ENCODE results near the gene ENO4.

Gene ENO4

GRCh38 chr10:116919164-116919563 is 69.9 kb downstream of the ENO4 start:
- DNase-seq: no peak

GRCh38 chr10:116919706-116920105 is 70.4 kb downstream of the ENO4 start:
- no peak for DNase-seq

GRCh38 chr10:116925056-116925455 is 75.8 kb downstream of the ENO4 start:
- DNase-seq: no peak

DNA sequence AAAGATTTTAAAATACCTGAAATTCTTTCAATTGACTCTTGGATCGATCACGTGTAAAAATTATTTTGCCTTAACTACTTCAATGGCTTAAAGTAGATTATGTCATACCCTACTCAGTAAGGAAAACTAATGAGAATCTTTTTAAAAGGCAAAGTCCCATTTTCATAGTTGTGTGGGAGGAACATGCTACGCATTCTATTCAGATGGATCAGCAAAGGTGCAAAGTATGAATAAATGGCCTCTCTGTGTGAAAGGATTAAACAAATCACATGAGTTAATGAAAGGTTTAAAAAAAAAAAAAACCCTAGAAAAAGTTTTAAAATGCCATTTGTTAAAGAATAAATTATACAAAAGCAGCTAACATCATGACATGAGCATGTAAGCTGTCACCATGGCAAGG is 77.1 kb downstream of the ENO4 start:
- no peak for DNase-seq

- DNase-seq: no peak
Observed at GRCh38 chr10:116931806-116932205, 82.5 kb downstream of the ENO4 start.

Measured in femur (tissue), 1 donor.